DND-41 (cell line): ENCODE results near the gene EIF6.

ENCODE experiments used
- ATAC-seq: fragments of 200-7000 bp; cut with Tn5 transposase; 3 replicates; pipeline ENCODE4 v1.9.1; 2021; ENCODE audit warnings: low read depth; ENCODE audit not compliant: insufficient read depth
- DNase-seq: peaks from one replicate; pipeline ENCODE4 v3.0.0-alpha.2; 2020
- H2AFZ ChIP-seq: 2 replicates; pipeline ENCODE4 v1.6.0; 2012; ENCODE audit warnings: low read depth, low read length
- H3K27ac ChIP-seq: 2 replicates; pipeline ENCODE4 v1.5.1; 2012; ENCODE audit warnings: low read length, inconsistent platforms
- H3K27me3 ChIP-seq: fragments of 200-600 bp; sonication (generic); 2 replicates; pipeline ENCODE4 v1.6.0; 2012; ENCODE audit warnings: low read length, mild to moderate bottlenecking, inconsistent platforms; ENCODE audit not compliant: insufficient read depth, poor library complexity
- H3K36me3 ChIP-seq: 2 replicates; pipeline ENCODE4 v1.5.1; 2012; ENCODE audit warnings: low read length, inconsistent platforms; ENCODE audit not compliant: insufficient read depth
- H3K4me1 ChIP-seq: 2 replicates; pipeline ENCODE4 v1.5.1; 2012; ENCODE audit warnings: mild to moderate bottlenecking, low read length; ENCODE audit not compliant: insufficient read depth
- H3K4me2 ChIP-seq: 2 replicates; pipeline ENCODE4 v1.6.0; 2012; ENCODE audit warnings: mild to moderate bottlenecking, moderate library complexity, low read length, inconsistent platforms; ENCODE audit not compliant: insufficient read depth
- H3K4me3 ChIP-seq, 2 experiments: fragments of 200-600 bp in 1 of 2; shearing (Covaris generic) in 1 of 2; 2 replicates each; pipeline ENCODE4 v1.5.1; 2012 to 2016; ENCODE audit warnings: inconsistent platforms in 2 of 2, low read length in 2 of 2, mild to moderate bottlenecking in 2 of 2, low read depth in 1 of 2, moderate library complexity in 1 of 2
- H3K79me2 ChIP-seq: 2 replicates; pipeline ENCODE4 v1.6.0; 2012; ENCODE audit warnings: low read length, inconsistent platforms; ENCODE audit not compliant: insufficient read depth
- H3K9ac ChIP-seq: 2 replicates; pipeline ENCODE4 v1.6.0; 2012; ENCODE audit warnings: low read depth, mild to moderate bottlenecking, inconsistent platforms, low read length, moderate library complexity
- H3K9me3 ChIP-seq: 2 replicates; pipeline ENCODE4 v1.5.1; 2012; ENCODE audit warnings: low read length, moderate library complexity, mild to moderate bottlenecking, inconsistent platforms; ENCODE audit not compliant: insufficient read depth, severe bottlenecking
- H4K20me1 ChIP-seq: 2 replicates; pipeline ENCODE4 v1.6.0; 2012; ENCODE audit warnings: low read length; ENCODE audit not compliant: insufficient read depth
- EZH2 ChIP-seq: IDR thresholded peaks from 3 replicates; pipeline ENCODE4 v1.6.1; 2012; ENCODE audit warnings: borderline replicate concordance, low read depth, mild to moderate bottlenecking, moderate library complexity, low read length, inconsistent platforms; ENCODE audit not compliant: severe bottlenecking
- TF ChIP-seq, protein P1 (sequence below): IDR thresholded peaks from 2 replicates; pipeline ENCODE4 v1.5.1; 2012; ENCODE audit warnings: borderline replicate concordance, low read length, moderate library complexity, mild to moderate bottlenecking; ENCODE audit not compliant: poor library complexity, severe bottlenecking; ENCODE audit errors: extremely low read depth

EIF6 gene

GRCh38 chr20:35325401-35325800 lies 40.8 kb upstream of the EIF6 start:
- no peaks in the 10 kb centered on the region for H3K27me3 ChIP-seq
- no peak overlapping the region for H2AFZ ChIP-seq
- no peaks in the 10 kb centered on the region for H3K79me2 ChIP-seq
- H3K9ac ChIP-seq = no peak overlapping the region
- DNase-seq (no peak), ATAC-seq (no peak)
- no peaks in the 10 kb centered on the region for H4K20me1 ChIP-seq
- peaks cover 7% of the 10 kb centered on the region; the same call in 1 of the 2 replicates for H3K36me3 ChIP-seq
- no peaks in the 10 kb centered on the region for H3K4me1 ChIP-seq
- H3K9me3 ChIP-seq = no peaks in the 10 kb centered on the region
- no peak for TF ChIP-seq EZH2
- TF ChIP-seq, protein P1, sequence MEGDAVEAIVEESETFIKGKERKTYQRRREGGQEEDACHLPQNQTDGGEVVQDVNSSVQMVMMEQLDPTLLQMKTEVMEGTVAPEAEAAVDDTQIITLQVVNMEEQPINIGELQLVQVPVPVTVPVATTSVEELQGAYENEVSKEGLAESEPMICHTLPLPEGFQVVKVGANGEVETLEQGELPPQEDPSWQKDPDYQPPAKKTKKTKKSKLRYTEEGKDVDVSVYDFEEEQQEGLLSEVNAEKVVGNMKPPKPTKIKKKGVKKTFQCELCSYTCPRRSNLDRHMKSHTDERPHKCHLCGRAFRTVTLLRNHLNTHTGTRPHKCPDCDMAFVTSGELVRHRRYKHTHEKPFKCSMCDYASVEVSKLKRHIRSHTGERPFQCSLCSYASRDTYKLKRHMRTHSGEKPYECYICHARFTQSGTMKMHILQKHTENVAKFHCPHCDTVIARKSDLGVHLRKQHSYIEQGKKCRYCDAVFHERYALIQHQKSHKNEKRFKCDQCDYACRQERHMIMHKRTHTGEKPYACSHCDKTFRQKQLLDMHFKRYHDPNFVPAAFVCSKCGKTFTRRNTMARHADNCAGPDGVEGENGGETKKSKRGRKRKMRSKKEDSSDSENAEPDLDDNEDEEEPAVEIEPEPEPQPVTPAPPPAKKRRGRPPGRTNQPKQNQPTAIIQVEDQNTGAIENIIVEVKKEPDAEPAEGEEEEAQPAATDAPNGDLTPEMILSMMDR = no peak
- no peak overlapping the region for H3K27ac ChIP-seq
- no peak overlapping the region for H3K4me2 ChIP-seq
- no peak overlapping the region for H3K4me3 ChIP-seq

- no peaks in the 10 kb centered on the region for H4K20me1 ChIP-seq
- no peak overlapping the region for H3K9ac ChIP-seq
- H3K9me3 ChIP-seq = no peaks in the 10 kb centered on the region
- H2AFZ ChIP-seq = no peak overlapping the region
- no peak overlapping the region for H3K4me3 ChIP-seq
- H3K27me3 ChIP-seq = no peaks in the 10 kb centered on the region
- H3K4me1 ChIP-seq = no peaks in the 10 kb centered on the region
- H3K79me2 ChIP-seq = no peaks in the 10 kb centered on the region
- no peak overlapping the region for H3K4me2 ChIP-seq
- ATAC-seq (no peak), DNase-seq (no peak)
- no peak overlapping the region for H3K27ac ChIP-seq
- no peak for TF ChIP-seq EZH2
- TF ChIP-seq, protein P1 = no peak
- peaks cover 3% of the 10 kb centered on the region; the same call in 1 of the 2 replicates for H3K36me3 ChIP-seq
Measured at GRCh38 chr20:35320396-35321126, 36.0 kb upstream of the EIF6 start.

GRCh38 chr20:35319871-35320197 lies 35.3 kb upstream of the EIF6 start:
- DNase-seq = no peak
- H4K20me1 ChIP-seq = no peaks in the 10 kb centered on the region
- H3K4me2 ChIP-seq = no peak overlapping the region
- no peaks in the 10 kb centered on the region; the same call in 1 of the 2 replicates for H3K36me3 ChIP-seq
- H3K9ac ChIP-seq = no peak overlapping the region
- no peaks in the 10 kb centered on the region for H3K4me1 ChIP-seq
- no peak overlapping the region for H2AFZ ChIP-seq
- TF ChIP-seq, protein P1 = no peak
- no peak for TF ChIP-seq EZH2
- ATAC-seq = no peak
- no peaks in the 10 kb centered on the region for H3K9me3 ChIP-seq
- H3K4me3 ChIP-seq = no peak overlapping the region
- H3K27ac ChIP-seq = no peak overlapping the region
- no peaks in the 10 kb centered on the region for H3K27me3 ChIP-seq
- no peaks in the 10 kb centered on the region for H3K79me2 ChIP-seq
